ENCODE measurements around the gene IGFALS.

Gene IGFALS

DNA sequence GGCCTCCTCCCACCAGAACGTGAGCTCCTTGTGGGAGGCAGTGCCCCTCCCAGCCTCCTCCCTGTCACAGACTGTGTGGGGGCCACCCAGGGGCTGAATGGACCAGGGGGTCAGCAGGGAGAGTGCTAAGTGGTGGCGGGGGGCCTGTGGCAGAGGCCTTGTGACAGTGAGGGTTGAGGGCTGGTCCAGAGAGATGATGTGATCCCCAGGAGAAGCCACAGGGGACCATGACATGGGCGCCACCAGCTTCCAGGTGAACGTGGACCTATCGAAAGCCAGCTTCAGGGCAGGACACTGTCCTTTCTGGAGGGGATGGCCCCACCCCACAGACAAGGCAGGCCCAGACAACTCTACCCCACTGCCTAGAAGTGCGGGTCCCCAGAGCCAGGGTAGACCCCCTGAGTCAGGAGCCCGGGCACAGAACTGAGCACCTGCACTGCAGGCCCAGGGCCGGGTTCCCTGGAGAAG lies 14.2 kb downstream of the IGFALS start:
- Mint-ChIP-seq H3K27ac (no peak overlapping the region), H3K4me3 (peak overlapping the region; percentile 15), H3K4me1 (peaks cover 33% of the 10 kb centered on the region), H3K9me3 (no peaks in the 10 kb centered on the region), H3K27me3 (no peaks in the 10 kb centered on the region), H3K36me3 (no peaks in the 10 kb centered on the region)
- no peak for DNase-seq
- CTCF ChIA-PET = interaction anchor here (0.5 kb wide), 1 partner anchor 1264 kb away, joined by 3 read pairs; no protein-coding TSS in a partner anchor

DNA sequence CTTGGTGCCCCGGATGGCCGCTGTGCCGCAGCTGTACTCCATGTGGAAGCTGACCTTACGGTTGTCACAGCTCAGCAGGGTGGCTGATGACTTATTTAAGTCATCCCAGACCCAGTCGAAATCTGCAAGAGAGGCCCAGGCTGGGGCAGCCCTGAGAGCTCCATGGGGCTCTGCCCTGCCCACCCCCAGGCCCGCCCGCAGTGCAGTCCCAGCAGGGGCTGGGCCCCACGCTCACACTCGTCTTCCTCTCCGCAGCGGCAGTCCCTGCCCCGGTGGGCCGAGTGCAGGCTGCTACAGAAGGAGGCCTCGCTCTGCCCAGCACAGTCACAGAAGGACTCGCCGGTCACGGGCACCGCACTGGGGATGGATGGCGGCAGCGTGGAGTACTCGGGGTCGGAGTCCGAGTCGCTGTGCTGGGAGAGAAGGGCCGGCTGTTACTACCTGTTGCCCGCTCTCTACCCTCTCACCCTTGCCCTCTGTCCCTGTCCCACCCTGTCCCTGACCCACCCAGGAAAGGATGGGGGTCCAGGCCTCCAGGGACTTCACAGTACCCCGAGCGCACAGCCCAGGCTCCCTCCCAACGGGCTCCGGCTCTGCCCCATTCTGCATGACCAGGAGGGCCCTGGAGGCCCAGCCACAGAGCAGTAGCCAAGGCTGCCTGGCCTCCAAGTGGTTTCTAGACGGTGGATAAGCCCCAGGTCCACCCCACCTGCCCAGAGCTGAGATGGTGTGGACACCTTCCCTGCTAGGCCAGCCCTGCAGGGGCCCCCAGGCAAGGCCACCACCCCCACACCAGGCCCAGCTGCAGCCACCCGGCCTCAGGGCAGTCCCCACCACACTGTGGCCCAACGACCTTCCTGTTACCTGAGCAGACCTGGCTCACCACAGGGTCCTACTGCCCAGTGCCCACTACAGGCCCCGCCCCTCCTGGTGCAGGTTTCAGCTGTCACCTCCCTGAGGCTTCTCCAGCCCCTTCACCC lies 15.0 kb downstream of the IGFALS start:
- Mint-ChIP-seq H3K27ac (no peak overlapping the region), H3K4me1 (peaks cover 29% of the 10 kb centered on the region), H3K9me3 (no peaks in the 10 kb centered on the region), H3K36me3 (no peaks in the 10 kb centered on the region), H3K4me3 (peak overlapping the region; percentile 15), H3K27me3 (no peaks in the 10 kb centered on the region)
- CTCF ChIA-PET = no interaction called here
- no peak for DNase-seq

DNA sequence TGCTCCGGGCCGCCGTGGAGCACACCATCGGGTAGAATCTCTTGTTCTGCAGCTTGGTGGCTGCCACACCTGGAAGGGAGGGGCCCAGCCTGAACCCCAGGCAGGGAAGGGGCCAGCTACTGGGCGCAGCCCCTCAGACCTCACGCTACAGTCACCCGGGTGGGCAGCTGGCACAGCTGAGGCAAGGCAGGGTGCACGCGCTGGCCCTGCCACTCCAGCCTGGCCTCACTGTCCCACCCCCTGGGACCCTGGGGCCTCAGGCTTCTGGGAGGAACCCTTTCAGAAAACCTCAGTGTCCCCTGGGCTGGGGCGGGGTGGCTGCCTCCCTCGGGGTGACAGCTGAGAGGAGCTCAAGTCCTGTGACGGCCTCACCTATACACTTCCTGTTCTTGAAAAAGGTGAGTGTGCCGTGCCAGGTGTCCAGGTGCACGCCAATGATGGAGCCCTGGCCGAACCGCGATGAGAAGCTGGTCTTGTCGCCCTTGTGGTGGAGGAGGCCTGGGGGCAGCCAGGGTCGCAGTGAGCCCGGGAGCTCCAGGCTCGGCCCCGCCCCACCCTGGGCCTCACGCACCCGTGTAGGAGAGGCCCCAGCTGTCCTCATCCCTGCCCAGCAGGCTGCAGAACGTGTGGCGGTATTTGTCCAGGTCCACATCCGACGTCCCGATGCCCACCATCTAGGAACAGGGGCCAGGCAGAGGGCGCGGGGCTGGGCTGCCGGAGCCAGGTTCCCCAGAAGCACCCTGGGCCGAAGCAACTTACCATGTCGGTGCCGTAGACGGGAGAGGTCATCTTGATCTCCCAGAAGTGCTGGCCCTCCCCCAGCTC lies 15.9 kb downstream of the IGFALS start:
- H3K9me3 Mint-ChIP-seq = no peaks in the 10 kb centered on the region
- H3K27ac Mint-ChIP-seq = no peak overlapping the region
- no peaks in the 10 kb centered on the region for H3K36me3 Mint-ChIP-seq
- CTCF ChIA-PET = no interaction called here
- no peak for DNase-seq
- peaks cover 25% of the 10 kb centered on the region for H3K4me1 Mint-ChIP-seq
- no peak overlapping the region for H3K4me3 Mint-ChIP-seq
- H3K27me3 Mint-ChIP-seq = no peaks in the 10 kb centered on the region

DNA sequence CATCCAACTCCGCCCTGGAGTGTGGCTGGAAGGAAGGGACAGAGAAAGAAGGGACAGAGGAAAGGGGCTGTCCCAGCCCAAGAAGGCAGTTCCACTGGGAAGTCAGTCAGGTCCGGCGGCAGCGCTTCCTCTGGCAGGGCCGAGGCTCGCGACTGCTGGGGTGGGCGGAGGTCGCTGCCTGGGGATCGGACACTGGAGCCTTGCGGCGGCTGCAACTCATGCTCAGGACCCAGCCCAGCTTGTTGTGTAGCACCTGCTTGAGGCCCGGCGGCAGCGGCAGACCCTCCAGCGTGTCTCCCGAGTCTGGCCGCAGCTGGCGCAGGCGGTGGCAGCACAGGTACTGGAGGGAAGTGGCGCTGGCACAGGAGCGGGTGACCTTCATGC lies 16.5 kb downstream of the IGFALS start:
- H3K36me3 Mint-ChIP-seq = peaks cover 4% of the 10 kb centered on the region
- no peak overlapping the region for H3K4me3 Mint-ChIP-seq
- no peaks in the 10 kb centered on the region for H3K9me3 Mint-ChIP-seq
- no peak overlapping the region for H3K27ac Mint-ChIP-seq
- no peaks in the 10 kb centered on the region for H3K27me3 Mint-ChIP-seq
- H3K4me1 Mint-ChIP-seq = peaks cover 29% of the 10 kb centered on the region
- CTCF ChIA-PET = no interaction called here
- DNase-seq = no peak

DNA sequence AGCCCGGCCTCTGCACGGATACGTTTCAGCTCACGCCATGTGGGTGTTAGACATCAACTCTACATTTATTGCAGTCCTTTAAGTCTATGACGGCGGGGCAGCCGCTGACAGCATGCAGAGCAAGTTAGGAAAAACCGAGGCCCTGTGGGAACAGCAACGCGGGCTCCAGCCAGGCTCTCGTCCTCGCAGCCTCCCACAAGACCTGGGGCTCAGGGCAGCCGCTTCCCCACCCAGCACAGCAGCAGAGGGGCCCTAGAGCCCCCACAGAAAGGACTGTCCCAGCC lies 16.9 kb downstream of the IGFALS start:
- Mint-ChIP-seq H3K4me3 (no peak overlapping the region), H3K4me1 (peaks cover 29% of the 10 kb centered on the region), H3K27me3 (no peaks in the 10 kb centered on the region), H3K36me3 (peaks cover 7% of the 10 kb centered on the region), H3K9me3 (no peaks in the 10 kb centered on the region), H3K27ac (no peak overlapping the region)
- CTCF ChIA-PET = no interaction called here
- no peak for DNase-seq

DNA sequence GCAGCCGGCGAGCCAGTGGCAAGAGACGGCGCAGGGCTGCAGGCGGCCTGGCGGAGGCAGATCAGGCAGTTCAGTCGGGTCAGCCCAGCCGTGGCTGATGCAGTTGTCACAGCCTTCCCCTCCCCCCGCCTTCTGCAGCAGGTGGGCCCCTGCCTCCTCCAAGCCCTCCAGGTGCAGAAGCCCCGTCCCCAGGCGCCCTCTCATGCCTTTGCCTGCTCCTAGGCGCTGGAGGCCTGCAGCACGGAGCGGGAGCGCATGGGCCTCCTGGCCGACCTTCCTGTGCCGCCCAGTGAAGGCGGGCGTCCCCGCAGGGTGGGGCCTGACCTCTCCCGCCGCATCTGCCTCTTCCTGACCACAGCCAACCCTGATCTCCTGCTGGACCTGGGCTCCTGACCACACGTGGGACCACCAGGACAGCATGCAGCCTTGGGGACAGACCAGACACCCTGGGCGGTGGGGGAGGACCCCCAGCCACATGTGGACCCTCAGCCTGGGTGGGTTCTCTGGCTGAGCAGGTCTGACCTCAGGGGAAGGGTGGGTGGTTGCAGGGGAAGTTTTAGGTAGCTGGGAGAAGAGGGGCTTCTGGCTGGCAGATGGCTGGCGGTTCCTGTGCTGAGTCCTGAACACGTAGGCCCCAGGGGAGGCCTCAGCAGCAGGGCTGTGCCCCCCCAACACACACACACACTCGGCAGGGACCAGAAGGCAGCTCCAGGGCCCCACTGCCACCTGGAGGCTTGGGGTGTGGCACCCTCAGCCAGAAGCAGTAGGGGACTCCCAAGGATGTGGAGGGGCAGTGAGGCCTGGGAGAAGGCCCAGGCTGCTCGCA lies 17.4 kb downstream of the IGFALS start:
- Mint-ChIP-seq H3K9me3 (no peaks in the 10 kb centered on the region), H3K36me3 (peaks cover 7% of the 10 kb centered on the region), H3K27ac (no peak overlapping the region), H3K27me3 (no peaks in the 10 kb centered on the region), H3K4me3 (no peak overlapping the region), H3K4me1 (peaks cover 23% of the 10 kb centered on the region)
- no peak for DNase-seq
- CTCF ChIA-PET = no interaction called here

DNA sequence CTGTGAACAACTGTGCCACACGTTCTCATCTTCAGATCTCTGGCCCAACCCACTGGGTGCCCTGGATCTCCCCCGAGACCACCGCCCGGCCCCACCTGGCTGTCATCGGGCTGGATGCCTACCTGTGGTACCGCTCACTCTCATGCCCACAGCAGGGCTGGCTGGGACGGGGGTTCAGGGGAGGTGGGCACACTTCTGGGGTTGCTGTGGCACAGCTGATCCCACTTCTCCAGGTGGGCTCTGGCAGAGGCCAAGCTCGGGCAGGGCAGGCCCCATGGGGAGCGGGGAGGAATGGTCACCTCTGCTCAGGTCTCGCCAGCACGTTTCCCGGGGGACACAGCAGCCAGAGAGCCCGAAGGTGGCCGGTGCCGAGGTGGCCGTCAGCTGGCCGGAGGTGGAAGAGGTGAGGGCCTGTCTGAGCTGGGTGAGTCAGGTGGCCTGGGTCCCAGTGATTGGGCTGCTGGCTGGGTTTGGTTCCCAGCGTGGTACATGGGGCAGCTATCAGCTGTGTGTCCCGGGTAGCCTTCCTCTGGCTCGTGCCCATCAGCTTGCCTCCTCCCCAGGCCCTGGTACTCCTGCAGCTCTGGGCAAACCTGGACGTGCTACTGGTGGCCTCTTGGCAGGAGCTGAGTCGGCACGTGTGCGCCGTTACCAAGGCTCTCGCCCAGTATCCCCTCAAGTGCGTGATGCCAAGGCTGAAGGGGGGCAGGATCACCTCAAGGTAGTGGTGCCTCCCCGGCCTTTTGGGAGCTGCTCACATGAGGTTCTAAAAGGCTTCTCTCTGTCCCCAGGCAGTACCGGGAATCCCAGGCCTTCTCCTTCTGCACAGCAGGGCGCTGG lies 18.3 kb downstream of the IGFALS start:
- no peak for DNase-seq
- Mint-ChIP-seq H3K4me3 (peak overlapping the region; percentile 58), H3K27me3 (no peaks in the 10 kb centered on the region), H3K4me1 (peaks cover 21% of the 10 kb centered on the region), H3K9me3 (no peaks in the 10 kb centered on the region), H3K36me3 (peaks cover 7% of the 10 kb centered on the region), H3K27ac (no peak overlapping the region)
- CTCF ChIA-PET = interaction anchor here (0.9 kb wide), 1 partner anchor 39 kb away, joined by 3 read pairs; no protein-coding TSS in a partner anchor

DNA sequence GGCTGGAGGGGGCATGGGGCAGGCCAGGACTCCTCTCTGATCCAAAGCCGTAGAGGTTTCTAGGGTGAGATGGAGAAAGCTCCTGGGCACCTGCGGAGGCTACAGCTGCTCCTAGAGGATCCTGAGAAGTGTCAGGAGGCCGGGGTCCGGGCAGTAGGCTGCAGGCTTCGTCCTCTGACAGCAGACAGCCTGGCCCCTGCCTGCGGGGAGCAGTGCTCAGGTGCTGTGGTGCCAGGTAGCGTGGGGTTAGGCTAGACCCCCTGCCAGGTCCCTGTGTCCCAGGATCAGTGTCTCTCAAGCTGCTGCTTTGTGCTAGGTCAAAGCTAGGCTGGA lies 19.1 kb downstream of the IGFALS start:
- CTCF ChIA-PET = interaction anchor here (0.9 to 1.4 kb wide), 4 partner anchors 8 to 177 kb away, joined by 3 to 9 read pairs (median 3); partner anchors contain the start of genes MAPK8IP3, NUBP2 and SPSB3
- peaks cover 7% of the 10 kb centered on the region for H3K36me3 Mint-ChIP-seq
- H3K27me3 Mint-ChIP-seq = no peaks in the 10 kb centered on the region
- no peak for DNase-seq
- H3K9me3 Mint-ChIP-seq = no peaks in the 10 kb centered on the region
- no peak overlapping the region for H3K27ac Mint-ChIP-seq
- peaks cover 24% of the 10 kb centered on the region for H3K4me1 Mint-ChIP-seq
- peak overlapping the region; percentile 96 for H3K4me3 Mint-ChIP-seq

DNA sequence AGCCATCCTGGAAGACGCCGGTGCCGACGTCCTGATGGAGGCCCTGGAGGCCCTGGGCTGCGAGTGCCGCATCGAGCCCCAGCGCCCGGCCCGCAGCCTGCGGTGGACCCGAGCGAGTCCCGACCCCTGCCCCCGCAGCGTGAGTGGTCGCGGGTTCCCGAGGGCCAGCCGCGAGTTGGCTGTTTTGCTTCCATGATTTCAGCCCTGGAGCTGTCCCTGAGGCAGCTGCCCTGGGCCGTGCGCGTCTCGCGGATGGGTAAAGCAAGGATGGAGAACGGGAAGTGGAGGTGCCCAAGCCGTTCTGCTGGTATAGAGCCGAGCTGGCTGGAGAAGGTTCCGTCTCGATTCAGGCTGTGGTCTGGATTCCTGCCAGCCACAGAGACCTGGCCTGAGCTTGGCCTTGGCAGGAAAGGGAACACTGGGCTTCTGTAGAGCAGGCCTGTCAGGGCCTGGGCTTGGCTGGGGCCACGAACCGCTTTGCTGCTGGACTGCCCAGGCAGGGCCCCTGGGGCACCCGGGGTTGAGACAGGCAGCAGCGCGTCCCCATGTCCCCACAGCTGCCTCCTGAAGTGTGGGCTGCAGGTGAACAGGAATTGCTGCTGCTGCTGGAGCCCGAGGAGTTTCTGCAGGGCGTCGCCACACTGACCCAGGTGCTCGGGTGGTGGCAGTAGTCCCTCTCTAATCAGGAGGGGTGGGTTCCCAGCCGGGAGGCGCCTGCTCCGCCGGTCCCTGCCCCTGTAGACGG lies 19.6 kb downstream of the IGFALS start:
- peaks cover 7% of the 10 kb centered on the region for H3K36me3 Mint-ChIP-seq
- no peaks in the 10 kb centered on the region for H3K27me3 Mint-ChIP-seq
- no peak for DNase-seq
- CTCF ChIA-PET = interaction anchor here (0.9 to 1.4 kb wide), 4 partner anchors 9 to 177 kb away, joined by 3 to 9 read pairs (median 3); partner anchors contain the start of genes MAPK8IP3, NUBP2 and SPSB3
- H3K4me1 Mint-ChIP-seq = peaks cover 24% of the 10 kb centered on the region
- H3K4me3 Mint-ChIP-seq = peak overlapping the region; percentile 96
- no peaks in the 10 kb centered on the region for H3K9me3 Mint-ChIP-seq
- peak overlapping the region; percentile 76 for H3K27ac Mint-ChIP-seq

DNA sequence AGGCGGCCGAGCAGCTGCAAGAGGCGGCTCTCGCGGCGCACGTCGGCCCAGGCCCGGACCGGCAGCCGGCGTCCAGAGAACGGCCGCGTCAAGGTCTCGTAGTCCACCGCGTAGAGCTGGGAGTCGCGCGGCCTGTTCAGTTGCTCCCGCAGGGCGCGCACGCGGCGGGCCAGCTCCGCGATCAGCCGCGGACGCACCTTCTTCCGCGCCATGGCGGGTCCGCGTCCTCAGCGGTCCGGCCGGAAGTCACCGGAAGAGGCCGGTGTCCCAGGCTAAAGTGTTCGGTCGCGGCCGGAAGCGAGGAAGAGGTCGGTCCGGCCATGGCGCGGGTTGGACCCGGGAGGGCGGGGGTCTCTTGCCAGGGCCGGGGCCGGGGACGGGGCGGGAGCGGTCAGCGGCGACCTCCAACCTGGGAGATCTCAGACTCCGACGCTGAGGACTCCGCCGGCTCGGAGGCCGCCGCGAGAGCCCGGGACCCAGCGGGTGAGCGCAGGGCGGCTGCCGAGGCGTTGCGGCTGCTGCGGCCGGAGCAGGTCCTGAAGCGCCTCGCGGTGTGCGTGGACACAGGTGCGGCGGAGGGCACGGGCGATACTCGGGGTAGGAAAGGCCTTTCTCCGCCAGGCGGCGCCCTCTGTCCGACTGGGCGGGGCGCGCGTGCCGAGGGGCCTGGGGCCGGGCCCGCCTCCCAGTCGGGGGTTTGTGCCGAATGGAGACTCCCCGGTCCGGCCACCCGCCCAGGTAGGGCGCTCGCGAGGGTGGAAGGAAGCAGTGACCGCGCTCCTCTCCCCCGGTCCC lies 20.4 kb downstream of the IGFALS start, which contains the start of gene MRPS34:
MRPS34 (minus strand) TSS at position 227 of the 795 bp plus-strand sequence; CDS start at position 212, 15 bp downstream.
- peaks cover 8% of the 10 kb centered on the region for H3K36me3 Mint-ChIP-seq
- CTCF ChIA-PET = interaction anchor here (0.8 to 1.4 kb wide), 3 partner anchors 9 to 178 kb away, joined by 3 to 9 read pairs (median 5); partner anchors contain the start of genes NUBP2 and SPSB3
- no peaks in the 10 kb centered on the region for H3K9me3 Mint-ChIP-seq
- peak; percentile 85 for DNase-seq
- H3K4me3 Mint-ChIP-seq = peak within 1 kb of the TSS; percentile 96
- no peaks in the 10 kb centered on the region for H3K27me3 Mint-ChIP-seq
- H3K27ac Mint-ChIP-seq = peak within 1 kb of the TSS; percentile 97
- peaks cover 24% of the 10 kb centered on the region for H3K4me1 Mint-ChIP-seq

DNA sequence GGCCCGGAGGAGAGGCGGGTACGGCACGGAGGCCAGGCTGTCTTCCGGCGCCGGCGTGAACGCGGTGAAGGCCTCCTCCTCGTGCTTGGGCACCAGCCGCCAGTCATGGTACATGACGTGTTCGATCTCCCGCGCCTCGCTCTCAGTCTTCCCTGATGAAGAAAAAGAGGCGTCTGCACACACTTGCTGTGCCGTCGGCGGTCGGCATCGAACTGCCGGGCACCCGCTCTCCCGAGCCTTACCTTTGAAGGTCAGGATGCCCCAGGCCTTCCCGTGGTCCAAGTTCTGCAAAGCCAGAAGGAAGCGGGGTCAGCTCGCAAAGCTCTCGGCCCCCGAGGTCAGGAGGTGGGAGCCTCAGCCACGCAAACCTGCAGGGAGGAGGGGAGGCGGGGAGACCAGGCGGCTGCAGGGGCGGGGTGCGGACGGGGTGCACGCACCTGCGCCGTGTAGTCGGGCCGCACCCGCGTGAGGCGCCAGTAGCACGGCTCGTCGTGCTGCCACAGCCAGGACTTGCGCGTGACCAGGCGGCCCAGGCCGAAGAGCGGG lies 21.1 kb downstream of the IGFALS start, which contains the start of gene EME2:
EME2 (plus strand) TSS at position 449 of the 546 bp plus-strand sequence. CDS start 418 bp downstream, outside the sequence.
- CTCF ChIA-PET = interaction anchor here (0.8 kb wide), 1 partner anchor 10 kb away, joined by 5 read pairs; the partner anchor contains the start of genes NUBP2 and SPSB3
- no peaks in the 10 kb centered on the region for H3K27me3 Mint-ChIP-seq
- DNase-seq = peak; percentile 66
- H3K4me3 Mint-ChIP-seq = peak within 1 kb of the TSS; percentile 96
- H3K4me1 Mint-ChIP-seq = peaks cover 24% of the 10 kb centered on the region
- no peaks in the 10 kb centered on the region for H3K9me3 Mint-ChIP-seq
- peaks cover 11% of the 10 kb centered on the region for H3K36me3 Mint-ChIP-seq
- peak within 1 kb of the TSS; percentile 97 for H3K27ac Mint-ChIP-seq

All from activated naive CD4-positive, alpha-beta T cell treated with anti-CD3 and anti-CD28 coated beads, Interleukin-2, amount 10 ng/mL, durations not matched to agents 7 days and 5 days (primary cell).